Lung (tissue), 12 donors: Measurements from ENCODE around the gene GIPC2. TPM values are rescaled to one million over a fixed set of nuclear protein-coding genes. Genes with fewer than 3 reads are reported as not detected.

Experiments used
- ATAC-seq: fragments of 200-7000 bp; cut with Tn5 transposase; one replicate; pipeline ENCODE4 v1.9.1; 2020; ENCODE audit warnings: moderate number of reproducible peaks; ENCODE audit not compliant: insufficient read depth, low FRiP score
- DNase-seq, 3 donors: peaks; one replicate each; pipeline ENCODE4 v3.0.0-alpha.2; 2013 to 2017
- H3K27ac ChIP-seq, 2 donors: one replicate each; pipeline ENCODE4 v1.5.1; 2013; ENCODE audit warnings: mild to moderate bottlenecking in 2 of 2, moderate library complexity in 2 of 2, control low read depth in 1 of 2, inconsistent platforms in 1 of 2, low read depth in 1 of 2, low read length in 1 of 2
- H3K27me3 ChIP-seq, 3 donors: one replicate each; pipeline ENCODE4 v1.5.1; 2013; ENCODE audit warnings: low read length in 2 of 3; ENCODE audit not compliant: control insufficient read depth in 3 of 3, insufficient read depth in 3 of 3
- H3K36me3 ChIP-seq, 4 donors: one replicate each; pipeline ENCODE4 v1.5.1; 2013; ENCODE audit warnings: low read length in 4 of 4, mild to moderate bottlenecking in 1 of 4, moderate library complexity in 1 of 4; ENCODE audit not compliant: control insufficient read depth in 4 of 4, insufficient read depth in 4 of 4
- H3K4me1 ChIP-seq, 5 donors: one replicate each; pipeline ENCODE4 v1.5.1; 2013; ENCODE audit warnings: low read length in 5 of 5, mild to moderate bottlenecking in 2 of 5, moderate library complexity in 1 of 5; ENCODE audit not compliant: control insufficient read depth in 5 of 5, insufficient read depth in 5 of 5
- H3K4me3 ChIP-seq: one replicate; pipeline ENCODE4 v1.5.1; 2013; ENCODE audit warnings: mild to moderate bottlenecking, control low read depth, moderate library complexity
- H3K9ac ChIP-seq, 2 donors: one replicate each; pipeline ENCODE4 v1.5.1; 2013; ENCODE audit warnings: low read length in 2 of 2, control low read depth in 1 of 2; ENCODE audit not compliant: insufficient read depth in 1 of 2
- H3K9me3 ChIP-seq, 4 donors: one replicate each; pipeline ENCODE4 v1.5.1; 2013; ENCODE audit warnings: low read length in 3 of 4, mild to moderate bottlenecking in 1 of 4, moderate library complexity in 1 of 4; ENCODE audit not compliant: control insufficient read depth in 4 of 4, insufficient read depth in 3 of 4
- CTCF ChIP-seq: IDR thresholded peaks from 2 replicates; pipeline ENCODE4 v1.5.1; 2012; ENCODE audit warnings: mild to moderate bottlenecking; ENCODE audit errors: control extremely low read depth, extremely low read depth
- WGBS, 2 donors: extraction: QIAGEN DNeasy Blood & Tissue Kit; methylation state at CpG; one replicate each; pipeline ENCODE4 v1.1.7; 2013; 5-methylcytosine and 5-hydroxymethylcytosine counted together
- polyA plus RNA-seq, 2 donors: library from polyadenylated mRNA; stranded (reverse); fragments of 200-250 nt; gene quantifications; one replicate each; pipeline ENCODE4 v1.2.1, GENCODE V29; 2013
- total RNA-seq, 2 donors: library from RNA; depleted of rRNA in 1 of 2; stranded (reverse); fragments of >200 nt in 1 of 2; gene quantifications; one replicate each; pipeline ENCODE4 v1.2.1, GENCODE V29; 2014 to 2021
- donor health status: control.
- donor health status: control.
- donor health status: Bipolar disorder and iron deficiency.
- donor health status: healthy.
- donor health status: DM: yes; HTN: yes; CAD: no.

GIPC2 gene
- total and polyA plus RNA-seq, 4 donors: 0.94 to 2.5 (median 1.8) TPM

GRCh38 chr1:78165816-78166215 is 120.0 kb downstream of the GIPC2 start:
- TF ChIP-seq CTCF: no peak
- WGBS, 2 donors: 81 to 86% methylated on average over 2 of the region's 2 CpGs
- Histone ChIP-seq H3K36me3 (no peaks in the 10 kb centered on the region), H3K4me3 (no peak overlapping the region), H3K27me3 (no peaks in the 10 kb centered on the region), H3K9me3 (no peaks in the 10 kb centered on the region), H3K27ac (no peak overlapping the region), H3K4me1 (no peaks in the 10 kb centered on the region), H3K9ac (no peak overlapping the region)
- ATAC-seq (no peak), DNase-seq (no peak)

DNA sequence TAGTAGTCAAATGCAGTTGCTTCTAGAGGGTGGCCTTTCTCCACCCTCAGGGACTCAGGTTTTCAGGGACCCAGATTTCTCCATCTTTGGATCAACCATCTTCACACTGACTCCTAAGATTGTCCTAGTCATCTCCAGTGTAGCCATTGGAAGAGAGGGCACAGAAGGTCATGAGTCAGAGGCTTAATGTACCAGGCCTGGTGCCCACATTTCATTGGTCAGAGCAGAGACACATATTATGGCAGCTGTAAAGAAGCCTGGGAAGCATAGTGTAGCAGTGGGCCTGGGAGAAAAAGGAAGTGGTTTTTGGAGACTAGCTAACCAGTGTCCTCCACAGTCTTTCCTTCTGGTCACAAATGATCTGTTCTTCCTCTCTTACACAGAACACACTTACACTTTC is 122.5 kb downstream of the GIPC2 start:
- Histone ChIP-seq H3K4me3 (no peak overlapping the region), H3K9me3 (no peaks in the 10 kb centered on the region), H3K27ac (no peak overlapping the region), H3K36me3 (no peaks in the 10 kb centered on the region), H3K9ac (no peak overlapping the region), H3K4me1 (peaks cover 0 to 3% (median 0%) of the 10 kb centered on the region in 5 donors), H3K27me3 (no peaks in the 10 kb centered on the region)
- ATAC-seq: no peak
- no peak for DNase-seq
- TF ChIP-seq CTCF: no peak

DNA sequence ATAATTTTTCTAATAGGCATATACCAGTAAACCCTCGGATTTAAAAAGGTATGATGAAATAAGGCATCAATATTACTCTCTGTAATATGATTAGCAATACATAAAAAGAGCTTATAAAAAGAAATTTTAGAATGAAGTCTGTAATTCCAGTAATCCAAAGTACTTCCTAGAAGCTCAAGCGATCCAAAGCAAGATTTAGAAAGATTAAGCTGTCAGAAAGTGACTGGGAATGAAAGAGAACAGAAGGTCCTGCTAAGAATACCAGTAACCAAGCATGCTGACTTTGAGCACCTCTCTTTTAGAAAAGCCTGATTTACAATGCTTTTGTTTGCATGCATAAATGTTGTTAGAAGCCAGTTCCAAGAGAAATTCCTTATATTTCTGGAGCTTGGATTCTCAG is 125.1 kb downstream of the GIPC2 start:
- no peak for ATAC-seq
- TF ChIP-seq CTCF: no peak
- H3K27me3 ChIP-seq: no peaks in the 10 kb centered on the region
- H3K4me3 ChIP-seq: no peak overlapping the region
- H3K9ac ChIP-seq: no peak overlapping the region
- 77% methylated on average over 2 of the region's 2 CpGs for WGBS, 2 donors
- peaks cover 0 to 3% (median 0%) of the 10 kb centered on the region in 5 donors for H3K4me1 ChIP-seq
- H3K27ac ChIP-seq: no peak overlapping the region
- no peaks in the 10 kb centered on the region for H3K36me3 ChIP-seq
- peak in 1 of 3 donors; percentile 24 for DNase-seq
- H3K9me3 ChIP-seq: no peaks in the 10 kb centered on the region

GRCh38 chr1:78171736-78172590 is 126.2 kb downstream of the GIPC2 start:
- ATAC-seq: no peak
- H3K9me3 ChIP-seq: no peaks in the 10 kb centered on the region
- H3K27me3 ChIP-seq: no peaks in the 10 kb centered on the region
- H3K9ac ChIP-seq: no peak overlapping the region
- no peaks in the 10 kb centered on the region for H3K36me3 ChIP-seq
- peaks cover 0 to 3% (median 0%) of the 10 kb centered on the region in 5 donors for H3K4me1 ChIP-seq
- no peak for TF ChIP-seq CTCF
- 88 to 93% methylated on average over 3 of the region's 3 CpGs for WGBS, 2 donors
- H3K4me3 ChIP-seq: no peak overlapping the region
- no peak for DNase-seq
- no peak overlapping the region for H3K27ac ChIP-seq
